C4-2B (cell line): ENCODE results near the gene MARVELD3.
"Not testable (repeated sequence)": the region's sequence is repeated elsewhere in the genome, so short reads cannot be mapped to it uniquely, and the experiment has no call there.

Experiments
- H3K27ac ChIP-seq: fragments of 450-650 bp; 2 replicates; pipeline ENCODE4 v1.5.1; 2017
- CTCF ChIP-seq: fragments of 450-650 bp; conservative IDR thresholded peaks from 2 replicates; pipeline ENCODE4 v1.5.1; 2017; ENCODE audit warnings: mild to moderate bottlenecking
- ZFX ChIP-seq: fragments of 450-650 bp; IDR thresholded peaks from 2 replicates; pipeline ENCODE4 v1.6.1; 2017

MARVELD3 gene

GRCh38 chr16:71673582-71673973 is 47.6 kb downstream of the MARVELD3 start:
- no peak overlapping the region for H3K27ac ChIP-seq
- TF ChIP-seq CTCF (no peak), ZFX (no peak)

GRCh38 chr16:71674229-71674628 is 48.2 kb downstream of the MARVELD3 start:
- TF ChIP-seq ZFX = no peak
- TF ChIP-seq CTCF = no peak
- H3K27ac ChIP-seq = no peak overlapping the region

GRCh38 chr16:71675380-71675779 is 49.4 kb downstream of the MARVELD3 start:
- TF ChIP-seq ZFX = no peak
- TF ChIP-seq CTCF = no peak
- H3K27ac ChIP-seq = no peak overlapping the region

- H3K27ac ChIP-seq = no peak overlapping the region
- TF ChIP-seq CTCF = no peak
- TF ChIP-seq ZFX = no peak
These were observed 50.3 kb downstream of the MARVELD3 start for GRCh38 chr16:71676236-71676635.

GRCh38 chr16:71681360-71681759 is 55.4 kb downstream of the MARVELD3 start:
- TF ChIP-seq CTCF = no peak
- TF ChIP-seq ZFX = no peak
- H3K27ac ChIP-seq = no peak overlapping the region

GRCh38 chr16:71684280-71684679 is 58.3 kb downstream of the MARVELD3 start:
- H3K27ac ChIP-seq = not testable (repeated sequence)
